Measurements from ENCODE around the gene FBXL7.

GRCh38 chr5:15529821-15530220 is 29.8 kb downstream of the FBXL7 start:
- TF ChIP-seq CTCF (IDR thresholded peaks at IDR 0.05; ENCODE audit: low read length) (no peak), EZH2 (IDR thresholded peaks at IDR 0.05; ENCODE audit: borderline replicate concordance, low read length) (no peak)
